Ishikawa (cell line): ENCODE results near the gene ZCCHC13.

Source experiments
- CEBPB ChIP-seq: IDR thresholded peaks from 2 replicates; pipeline ENCODE4 v1.6.1; 2012
- CREB1 ChIP-seq: IDR thresholded peaks from 2 replicates; pipeline ENCODE4 v1.6.1; 2012; ENCODE audit warnings: low read depth
- EGR1 ChIP-seq: IDR thresholded peaks from 2 replicates; pipeline ENCODE4 v1.6.1; 2012
- EP300 ChIP-seq: IDR thresholded peaks from 2 replicates; pipeline ENCODE4 v1.6.1; 2012; ENCODE audit warnings: borderline replicate concordance
- FOXM1 ChIP-seq: IDR thresholded peaks from 2 replicates; pipeline ENCODE4 v1.6.1; 2012; ENCODE audit warnings: low read depth, borderline replicate concordance
- NFIC ChIP-seq: IDR thresholded peaks from 2 replicates; pipeline ENCODE4 v1.6.1; 2012
- RAD21 ChIP-seq: IDR thresholded peaks from 2 replicates; pipeline ENCODE4 v1.6.1; 2012; ENCODE audit warnings: low read depth
- TAF1 ChIP-seq: IDR thresholded peaks from 2 replicates; pipeline ENCODE4 v1.6.1; 2012; ENCODE audit warnings: low read depth, mild to moderate bottlenecking
- TCF12 ChIP-seq: IDR thresholded peaks from 2 replicates; pipeline ENCODE4 v1.6.1; 2012; ENCODE audit warnings: low read depth
- TEAD4 ChIP-seq: IDR thresholded peaks from 2 replicates; pipeline ENCODE4 v1.6.1; 2012
- YY1 ChIP-seq: IDR thresholded peaks from 2 replicates; pipeline ENCODE4 v1.6.1; 2012; ENCODE audit warnings: low read depth
- ZBTB7A ChIP-seq: IDR thresholded peaks from 2 replicates; pipeline ENCODE4 v1.6.1; 2012; ENCODE audit warnings: low read depth
- TF ChIP-seq, protein P1 (sequence below): IDR thresholded peaks from 2 replicates; pipeline ENCODE4 v1.6.1; 2012
- TF ChIP-seq, protein P2 (sequence below): IDR thresholded peaks from 2 replicates; pipeline ENCODE4 v1.6.1; 2012
- TF ChIP-seq, protein P3 (sequence below): IDR thresholded peaks from 2 replicates; pipeline ENCODE4 v1.6.1; 2012; ENCODE audit warnings: low read depth, mild to moderate bottlenecking

The ZCCHC13 gene

DNA sequence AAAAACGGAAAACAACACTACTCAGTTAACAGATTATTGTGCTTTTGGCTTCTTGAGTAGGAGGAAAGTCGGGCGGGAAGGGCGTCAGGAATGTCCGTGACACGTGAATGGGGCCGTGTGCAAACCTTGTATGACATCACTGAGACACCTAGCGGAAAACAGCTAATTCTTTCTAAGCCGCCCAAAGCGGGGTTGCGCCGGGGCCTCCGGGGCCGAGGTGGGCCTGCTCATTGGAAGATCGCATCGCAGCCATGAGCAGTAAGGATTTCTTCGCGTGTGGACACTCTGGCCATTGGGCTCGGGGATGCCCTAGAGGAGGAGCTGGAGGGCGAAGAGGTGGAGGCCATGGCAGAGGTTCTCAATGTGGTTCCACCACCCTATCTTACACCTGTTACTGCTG lies at the start of gene ZCCHC13:
ZCCHC13 (plus strand) TSS at position 165 of the 400 bp plus-strand sequence; CDS start at position 252, 87 bp downstream.
- no peak for TF ChIP-seq ZBTB7A
- TF ChIP-seq TAF1, result no peak
- no peak for TF ChIP-seq NFIC
- TF ChIP-seq YY1, result no peak
- no peak for TF ChIP-seq FOXM1
- TF ChIP-seq, protein P1, sequence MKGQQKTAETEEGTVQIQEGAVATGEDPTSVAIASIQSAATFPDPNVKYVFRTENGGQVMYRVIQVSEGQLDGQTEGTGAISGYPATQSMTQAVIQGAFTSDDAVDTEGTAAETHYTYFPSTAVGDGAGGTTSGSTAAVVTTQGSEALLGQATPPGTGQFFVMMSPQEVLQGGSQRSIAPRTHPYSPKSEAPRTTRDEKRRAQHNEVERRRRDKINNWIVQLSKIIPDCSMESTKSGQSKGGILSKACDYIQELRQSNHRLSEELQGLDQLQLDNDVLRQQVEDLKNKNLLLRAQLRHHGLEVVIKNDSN, result no peak
- no peak for TF ChIP-seq RAD21
- TF ChIP-seq, protein P2, sequence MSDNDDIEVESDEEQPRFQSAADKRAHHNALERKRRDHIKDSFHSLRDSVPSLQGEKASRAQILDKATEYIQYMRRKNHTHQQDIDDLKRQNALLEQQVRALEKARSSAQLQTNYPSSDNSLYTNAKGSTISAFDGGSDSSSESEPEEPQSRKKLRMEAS, result no peak

DNA sequence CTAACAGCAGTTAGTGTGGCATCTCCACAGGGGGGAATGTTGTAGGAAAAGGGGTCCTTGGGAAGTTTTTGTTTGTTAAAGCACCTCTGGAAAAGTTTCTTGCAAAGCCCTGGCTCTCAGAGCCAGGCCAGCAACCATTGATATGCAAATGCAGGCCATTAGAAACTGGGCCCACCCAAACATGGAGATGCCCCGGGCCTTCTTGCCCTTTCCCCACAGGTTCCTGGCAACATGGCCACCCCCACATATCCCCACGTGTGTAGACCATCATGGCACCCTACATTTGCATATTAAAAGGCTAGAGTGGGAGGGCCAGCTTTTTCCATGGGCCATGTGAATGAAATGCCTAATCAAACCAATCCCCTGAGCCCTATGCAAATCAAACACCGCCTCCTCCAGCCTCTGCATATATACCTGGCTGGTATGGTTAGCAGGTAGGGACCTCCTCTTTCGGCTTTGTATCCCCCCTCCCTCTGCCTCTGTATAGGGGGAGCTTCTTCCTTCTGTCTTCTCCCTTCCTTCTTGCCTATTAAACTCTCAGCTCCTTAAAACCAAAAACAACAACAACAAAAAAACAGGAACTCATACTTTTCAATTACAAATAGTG lies 44.0 kb upstream of the ZCCHC13 start:
- TF ChIP-seq NFIC (no peak), TAF1 (no peak), TCF12 (no peak), ZBTB7A (no peak), FOXM1 (no peak), CREB1 (no peak), EP300 (no peak), TEAD4 (no peak), YY1 (no peak)

DNA sequence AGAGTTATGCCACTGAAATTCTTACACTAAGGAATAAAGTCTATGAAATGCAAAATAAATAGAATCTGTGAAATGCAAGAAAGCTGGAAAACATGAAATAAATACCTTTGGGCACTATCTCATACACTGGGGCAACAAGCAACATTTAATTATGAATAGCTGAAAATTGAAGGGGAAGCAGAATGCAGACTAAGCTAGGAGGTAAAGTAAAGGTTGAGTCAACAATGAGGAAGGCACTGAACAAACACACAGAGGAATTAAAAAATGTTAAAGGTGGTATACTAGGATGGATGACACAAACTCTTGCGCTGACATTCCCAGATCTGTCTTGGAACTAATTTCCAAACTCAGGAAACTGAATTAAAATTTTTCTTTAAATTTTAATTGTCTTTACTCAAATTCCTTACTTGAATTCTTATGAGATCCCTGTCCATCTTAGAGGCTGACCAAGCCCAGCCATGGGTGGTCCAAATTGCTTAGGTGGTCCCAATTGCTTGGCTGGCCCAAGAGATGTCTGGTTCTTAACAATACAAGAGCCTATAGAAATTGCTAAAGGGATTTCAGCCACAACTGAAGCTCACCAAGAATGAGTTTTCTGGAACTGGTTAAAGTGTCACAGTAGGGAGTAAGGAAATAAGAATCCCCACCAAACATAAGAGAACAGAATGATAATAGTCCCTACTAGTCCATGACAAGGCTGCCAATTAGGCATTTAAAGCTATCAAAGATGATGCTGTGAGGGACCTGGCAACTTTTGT lies 41.3 kb upstream of the ZCCHC13 start:
- TF ChIP-seq FOXM1 (no peak), NFIC (no peak), EP300 (no peak), TCF12 (no peak), YY1 (no peak), TAF1 (no peak), CEBPB (no peak), RAD21 (no peak), CREB1 (no peak), EGR1 (no peak), TEAD4 (no peak), ZBTB7A (no peak)
- TF ChIP-seq, protein P3, sequence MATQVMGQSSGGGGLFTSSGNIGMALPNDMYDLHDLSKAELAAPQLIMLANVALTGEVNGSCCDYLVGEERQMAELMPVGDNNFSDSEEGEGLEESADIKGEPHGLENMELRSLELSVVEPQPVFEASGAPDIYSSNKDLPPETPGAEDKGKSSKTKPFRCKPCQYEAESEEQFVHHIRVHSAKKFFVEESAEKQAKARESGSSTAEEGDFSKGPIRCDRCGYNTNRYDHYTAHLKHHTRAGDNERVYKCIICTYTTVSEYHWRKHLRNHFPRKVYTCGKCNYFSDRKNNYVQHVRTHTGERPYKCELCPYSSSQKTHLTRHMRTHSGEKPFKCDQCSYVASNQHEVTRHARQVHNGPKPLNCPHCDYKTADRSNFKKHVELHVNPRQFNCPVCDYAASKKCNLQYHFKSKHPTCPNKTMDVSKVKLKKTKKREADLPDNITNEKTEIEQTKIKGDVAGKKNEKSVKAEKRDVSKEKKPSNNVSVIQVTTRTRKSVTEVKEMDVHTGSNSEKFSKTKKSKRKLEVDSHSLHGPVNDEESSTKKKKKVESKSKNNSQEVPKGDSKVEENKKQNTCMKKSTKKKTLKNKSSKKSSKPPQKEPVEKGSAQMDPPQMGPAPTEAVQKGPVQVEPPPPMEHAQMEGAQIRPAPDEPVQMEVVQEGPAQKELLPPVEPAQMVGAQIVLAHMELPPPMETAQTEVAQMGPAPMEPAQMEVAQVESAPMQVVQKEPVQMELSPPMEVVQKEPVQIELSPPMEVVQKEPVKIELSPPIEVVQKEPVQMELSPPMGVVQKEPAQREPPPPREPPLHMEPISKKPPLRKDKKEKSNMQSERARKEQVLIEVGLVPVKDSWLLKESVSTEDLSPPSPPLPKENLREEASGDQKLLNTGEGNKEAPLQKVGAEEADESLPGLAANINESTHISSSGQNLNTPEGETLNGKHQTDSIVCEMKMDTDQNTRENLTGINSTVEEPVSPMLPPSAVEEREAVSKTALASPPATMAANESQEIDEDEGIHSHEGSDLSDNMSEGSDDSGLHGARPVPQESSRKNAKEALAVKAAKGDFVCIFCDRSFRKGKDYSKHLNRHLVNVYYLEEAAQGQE, result no peak
- TF ChIP-seq, protein P2, result no peak
- TF ChIP-seq, protein P1, result no peak

DNA sequence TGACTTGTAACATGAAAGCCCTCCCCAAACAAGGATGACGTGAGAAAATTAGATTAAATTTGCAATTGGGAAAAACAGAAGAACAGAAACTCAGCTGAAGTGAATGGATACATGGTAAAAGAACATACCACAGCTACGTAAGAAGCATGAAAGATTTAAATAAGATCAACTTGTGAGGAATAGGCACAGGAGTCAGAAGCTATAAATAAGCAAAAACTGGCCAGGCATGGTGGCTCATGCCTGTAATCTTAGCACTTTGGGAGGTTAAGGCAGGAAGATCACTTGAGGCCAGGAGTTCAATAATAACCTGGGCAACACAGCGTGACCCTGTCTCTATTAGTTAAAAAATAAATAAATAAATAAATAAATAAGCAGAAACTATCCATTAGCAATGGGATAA lies 33.6 kb upstream of the ZCCHC13 start:
- TF ChIP-seq CREB1, result no peak
- no peak for TF ChIP-seq RAD21
- TF ChIP-seq, protein P3, result no peak

DNA sequence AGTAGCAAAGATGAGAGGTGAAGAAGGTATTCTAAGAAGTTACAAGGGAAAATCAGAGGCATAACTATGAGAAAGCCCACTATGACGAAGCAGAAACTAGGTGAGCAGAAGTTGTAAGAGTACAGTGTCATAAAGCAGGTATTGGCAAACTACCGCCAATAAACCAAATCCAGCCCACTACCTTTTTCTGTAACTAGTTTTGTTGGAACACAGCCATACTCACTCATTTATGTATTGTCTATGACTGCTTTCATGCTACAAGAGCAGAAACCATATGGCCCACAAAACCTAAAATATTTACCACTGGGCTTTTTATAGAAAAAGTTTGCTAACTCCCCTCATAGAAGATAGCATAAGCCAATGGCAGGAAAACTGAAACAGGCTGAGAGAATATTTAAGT lies 31.8 kb upstream of the ZCCHC13 start:
- TF ChIP-seq, protein P3, result no peak
- TF ChIP-seq EGR1, result no peak
- no peak for TF ChIP-seq FOXM1
